Cardiac muscle cell (in vitro differentiated cells and primary cell): ENCODE results near the gene TARM1. TPM values are rescaled to one million over a fixed set of nuclear protein-coding genes. Genes with fewer than 3 reads are reported as not detected.

ENCODE experiments used
- DNase-seq, 2 donors: peaks; one replicate each; pipeline versions ENCODE4 v3.0.0 to v3.0.0-alpha.2; 2010 to 2017; ENCODE audit warnings: low read depth in 1 of 2, low spot score in 1 of 2
- H3K27ac ChIP-seq: fragments of 200-600 bp; sonication (generic); 2 replicates; pipeline ENCODE4 v1.5.1; 2016
- H3K27me3 ChIP-seq: fragments of 200-600 bp; sonication (generic); 2 replicates; pipeline ENCODE4 v1.6.0; 2016; ENCODE audit warnings: control low read depth
- H3K36me3 ChIP-seq: fragments of 200-600 bp; sonication (generic); 2 replicates; pipeline ENCODE4 v1.5.1; 2016; ENCODE audit warnings: control low read depth
- H3K4me1 ChIP-seq: fragments of 200-600 bp; sonication (generic); 2 replicates; pipeline ENCODE4 v1.8.1; 2017; ENCODE audit warnings: low read depth, mild to moderate bottlenecking, mixed run types
- H3K4me3 ChIP-seq: fragments of 200-600 bp; sonication (generic); 2 replicates; pipeline ENCODE4 v1.5.1; 2016; ENCODE audit warnings: mild to moderate bottlenecking
- H3K9me3 ChIP-seq: fragments of 200-600 bp; sonication (generic); 2 replicates; pipeline ENCODE4 v1.5.1; 2017; ENCODE audit warnings: low read depth, mild to moderate bottlenecking, control low read depth
- CTCF ChIP-seq: IDR thresholded peaks from 2 replicates; pipeline ENCODE4 v1.5.1; 2012; ENCODE audit warnings: low read depth, mild to moderate bottlenecking, low read length
- polyA plus RNA-seq: library from polyadenylated mRNA; unstranded; fragments of >200 nt; fragmentation: Nextera tagmentation; extraction: Ambion mirVana; gene quantifications from 2 replicates; pipeline ENCODE4 v1.2.1, GENCODE V29; 2016
- total RNA-seq: library from RNA; depleted of rRNA; stranded (reverse); fragments of >200 nt; gene quantifications from 2 replicates; pipeline ENCODE4 v1.2.3, GENCODE V29; 2016

The TARM1 gene
- total and polyA plus RNA-seq, 2 experiments from 2014 or later = not detected

- no peak for DNase-seq
- no peaks in the 10 kb centered on the region for H3K4me1 ChIP-seq
- H3K27me3 ChIP-seq = no peaks in the 10 kb centered on the region
- TF ChIP-seq CTCF = no peak
- no peak overlapping the region for H3K27ac ChIP-seq
- H3K4me3 ChIP-seq = no peak overlapping the region
- peaks cover 38% of the 10 kb centered on the region for H3K36me3 ChIP-seq
- H3K9me3 ChIP-seq = no peaks in the 10 kb centered on the region
These were observed 44.5 kb upstream of the TARM1 start for GRCh38 chr19:54125713-54126112.

GRCh38 chr19:54124393-54124792, 43.2 kb upstream of the TARM1 start:
- Histone ChIP-seq H3K4me3 (no peak overlapping the region), H3K36me3 (peaks cover 38% of the 10 kb centered on the region), H3K27me3 (no peaks in the 10 kb centered on the region), H3K9me3 (no peaks in the 10 kb centered on the region), H3K4me1 (no peaks in the 10 kb centered on the region), H3K27ac (no peak overlapping the region)
- no peak for DNase-seq
- TF ChIP-seq CTCF = no peak

GRCh38 chr19:54123682-54124081, 42.5 kb upstream of the TARM1 start:
- Histone ChIP-seq H3K36me3 (peaks cover 38% of the 10 kb centered on the region), H3K27ac (no peak overlapping the region)

GRCh38 chr19:54121259-54121658, 40.1 kb upstream of the TARM1 start:
- no peak for DNase-seq
- Histone ChIP-seq H3K4me3 (no peak overlapping the region), H3K36me3 (peaks cover 31% of the 10 kb centered on the region), H3K4me1 (peaks cover 4% of the 10 kb centered on the region), H3K9me3 (no peaks in the 10 kb centered on the region), H3K27me3 (no peaks in the 10 kb centered on the region), H3K27ac (no peak overlapping the region)
- TF ChIP-seq CTCF = no peak

More at GRCh38 chr19:54123682-54124081, 42.5 kb upstream of the TARM1 start:
- Histone ChIP-seq H3K9me3 (no peaks in the 10 kb centered on the region), H3K4me3 (no peak overlapping the region), H3K27me3 (no peaks in the 10 kb centered on the region), H3K4me1 (no peaks in the 10 kb centered on the region)
- DNase-seq = no peak
- no peak for TF ChIP-seq CTCF

- peak within 1 kb of the TSS; percentile 48 for H3K4me3 ChIP-seq
- H3K9me3 ChIP-seq = no peaks in the 10 kb centered on the region
- TF ChIP-seq CTCF = no peak
- H3K27me3 ChIP-seq = no peaks in the 10 kb centered on the region
- peaks cover 8% of the 10 kb centered on the region for H3K36me3 ChIP-seq
- peak; percentile 99 to 100 for DNase-seq
- H3K27ac ChIP-seq = peak within 1 kb of the TSS; percentile 74
- peaks cover 10% of the 10 kb centered on the region for H3K4me1 ChIP-seq
These were observed 34.2 kb upstream of the TARM1 start, which contains the start of the genes PRPF31 and TFPT for GRCh38 chr19:54115109-54116063. Gene PRPF31, plus strand, starts transcription at chr19:54115754. Its CDS starts 2,525 bp downstream, at chr19:54118279. Gene TFPT, minus strand, starts transcription at chr19:54115657. Its CDS starts 388 bp downstream, at chr19:54115269.
